ENCODE results near the gene FAHD2B.
"Not testable (repeated sequence)": the region's sequence is repeated elsewhere in the genome, so short reads cannot be mapped to it uniquely, and the experiment has no call there.

The FAHD2B gene

GRCh38 chr2:97070915-97071314 is 23.8 kb downstream of the FAHD2B start:
- not testable (repeated sequence) for H3K4me3 ChIP-seq (ENCODE audit: low read depth, low read length); DNase-seq (ENCODE audit: low read depth)

GRCh38 chr2:97068722-97069121 is 26.0 kb downstream of the FAHD2B start:
- H3K4me3 ChIP-seq (ENCODE audit: low read depth, low read length); DNase-seq (ENCODE audit: low read depth): not testable (repeated sequence)

- no peak for DNase-seq (ENCODE audit: low read depth)
- no peak overlapping the region for H3K4me3 ChIP-seq (ENCODE audit: low read depth, low read length)
Measured at GRCh38 chr2:97068074-97068473, 26.6 kb downstream of the FAHD2B start.

DNA sequence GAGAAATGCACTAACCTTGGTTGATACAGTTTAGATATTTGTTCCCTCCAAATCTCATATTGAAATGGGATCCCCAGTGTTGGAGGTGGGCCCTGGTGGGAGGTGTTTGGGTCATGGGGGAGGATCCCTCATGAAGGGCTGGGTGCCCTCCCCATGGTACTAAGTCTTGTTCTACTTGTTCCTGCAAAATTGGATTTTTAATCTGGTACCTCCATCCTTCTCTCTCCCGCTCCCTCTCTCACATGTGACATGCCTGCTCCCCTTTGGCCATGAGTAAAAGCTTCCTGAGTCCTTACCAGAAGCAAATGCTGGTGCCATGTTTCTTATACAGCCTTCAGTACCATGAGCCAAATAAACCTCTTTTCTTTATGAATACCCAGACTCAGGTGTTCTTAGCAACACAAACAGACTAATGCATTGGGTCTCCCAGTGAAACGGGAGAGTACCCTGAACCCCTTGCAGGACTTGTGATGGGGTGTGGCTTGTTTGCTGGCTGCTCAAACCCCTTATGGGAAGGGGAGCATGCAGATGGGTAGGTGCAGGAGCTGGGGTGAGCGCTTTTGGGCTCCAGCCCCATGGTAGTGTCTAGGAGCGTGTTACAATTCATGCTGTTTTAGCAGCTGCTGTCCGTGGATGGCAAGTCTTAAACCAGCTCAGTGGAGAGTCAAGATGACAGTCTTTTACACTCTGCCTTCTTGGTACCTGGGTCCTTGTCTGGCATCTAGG is 27.2 kb downstream of the FAHD2B start:
- DNase-seq (ENCODE audit: low read depth): no peak
- H3K4me3 ChIP-seq (ENCODE audit: low read depth, low read length): no peak overlapping the region

- not testable (repeated sequence) for DNase-seq (ENCODE audit: low read depth)
Measured at GRCh38 chr2:97066030-97066429, 28.7 kb downstream of the FAHD2B start.

GRCh38 chr2:97062020-97062419 is 32.7 kb downstream of the FAHD2B start:
- not testable (repeated sequence) for H3K4me3 ChIP-seq (ENCODE audit: low read depth, low read length); DNase-seq (ENCODE audit: low read depth)

More at GRCh38 chr2:97066030-97066429, 28.7 kb downstream of the FAHD2B start:
- H3K4me3 ChIP-seq (ENCODE audit: low read depth, low read length): not testable (repeated sequence)

GRCh38 chr2:97059782-97060181 is 34.9 kb downstream of the FAHD2B start:
- H3K4me3 ChIP-seq (ENCODE audit: low read depth, low read length); DNase-seq (ENCODE audit: low read depth): not testable (repeated sequence)

DNA sequence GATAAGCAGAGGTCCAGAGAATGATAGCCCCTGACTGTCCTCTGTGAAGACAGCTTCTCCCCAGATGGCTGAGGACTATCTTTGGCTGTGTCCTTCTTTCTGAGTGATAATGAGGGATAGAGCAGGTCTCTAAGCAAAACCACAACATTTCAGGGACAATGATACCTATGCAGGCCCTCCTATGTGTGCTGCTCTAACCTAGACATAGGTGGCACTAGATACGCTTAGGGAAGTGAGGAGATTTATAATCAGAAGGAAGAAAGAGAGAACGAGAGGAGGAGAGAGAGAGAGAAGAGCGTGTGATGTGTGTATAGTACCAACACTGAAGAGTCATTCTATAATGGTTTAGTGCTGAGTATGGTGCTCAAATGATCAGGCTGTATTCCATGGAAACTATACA is 38.5 kb downstream of the FAHD2B start:
- DNase-seq (ENCODE audit: low read depth); H3K4me3 ChIP-seq (ENCODE audit: low read depth, low read length): not testable (repeated sequence)

GRCh38 chr2:97050032-97050431 is 44.6 kb downstream of the FAHD2B start:
- H3K4me3 ChIP-seq (ENCODE audit: low read depth, low read length); DNase-seq (ENCODE audit: low read depth): not testable (repeated sequence)

DNA sequence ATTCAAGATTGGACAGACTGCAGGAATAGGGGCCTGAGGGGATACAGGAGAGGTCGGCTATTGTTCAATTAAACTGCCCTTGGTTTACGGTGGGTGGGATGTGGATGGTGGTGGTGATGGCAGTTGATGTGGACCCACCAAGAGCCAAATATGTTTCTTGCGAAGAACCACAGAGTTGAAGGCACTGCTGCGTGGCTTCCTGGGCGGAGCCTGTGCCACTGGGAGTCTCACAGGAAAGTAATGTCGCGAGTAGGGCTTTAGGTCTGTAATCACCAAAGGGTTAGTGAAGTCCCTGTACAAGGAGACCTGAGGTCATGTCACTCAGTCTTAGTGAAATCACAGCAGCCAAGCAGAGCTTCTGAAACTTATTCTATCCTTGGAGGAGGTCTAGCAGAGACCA is 46.2 kb downstream of the FAHD2B start:
- not testable (repeated sequence) for DNase-seq (ENCODE audit: low read depth); H3K4me3 ChIP-seq (ENCODE audit: low read depth, low read length)

DNA sequence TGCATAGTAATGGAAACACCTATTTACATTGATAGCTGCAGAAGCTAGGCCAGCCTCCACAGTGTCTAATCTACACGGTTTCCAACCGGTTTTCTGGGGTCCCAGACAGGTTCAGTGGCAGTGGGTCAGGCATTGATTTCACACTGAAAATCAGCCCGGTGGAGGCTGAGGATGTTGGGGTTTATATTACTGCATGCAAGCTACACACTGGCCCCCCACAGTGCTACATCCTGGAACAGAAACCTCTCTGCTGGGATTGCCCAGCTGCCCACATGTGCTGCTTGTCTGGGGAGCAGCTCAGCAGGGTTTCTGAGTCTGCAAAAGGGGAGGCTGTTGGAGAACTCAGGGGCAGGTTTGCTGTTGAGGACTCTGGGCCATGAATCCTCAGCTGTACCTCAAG is 48.0 kb downstream of the FAHD2B start:
- not testable (repeated sequence) for DNase-seq (ENCODE audit: low read depth); H3K4me3 ChIP-seq (ENCODE audit: low read depth, low read length)

DNA sequence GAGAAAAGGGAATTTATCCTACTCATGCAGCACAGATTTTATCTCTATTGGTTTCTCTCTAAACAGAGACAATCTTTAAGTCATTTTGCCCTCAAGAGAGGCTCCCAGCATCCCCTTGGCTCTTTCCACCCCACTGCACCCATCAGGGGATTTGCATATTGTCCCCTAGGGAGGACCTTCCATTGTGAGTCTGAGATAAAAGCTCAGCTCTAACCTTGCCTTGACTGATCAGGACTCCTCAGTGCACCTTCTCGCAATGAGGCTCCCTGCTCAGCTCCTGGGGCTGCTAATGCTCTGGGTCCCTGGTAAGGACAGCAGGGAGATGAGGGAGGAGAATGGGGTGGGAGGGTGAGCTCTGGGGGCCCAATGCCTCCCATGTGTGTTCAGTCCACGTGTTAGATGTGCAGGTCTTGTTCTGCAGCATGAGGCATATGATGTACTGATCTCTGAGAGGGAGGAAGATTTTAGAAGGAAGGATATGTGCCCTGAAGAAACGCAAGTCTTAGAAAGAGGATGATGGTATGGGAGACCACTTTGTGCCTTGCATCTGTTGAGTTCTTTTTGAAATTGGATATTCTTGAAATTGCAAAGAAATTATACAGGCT is 48.7 kb downstream of the FAHD2B start:
- H3K4me3 ChIP-seq (ENCODE audit: low read depth, low read length); DNase-seq (ENCODE audit: low read depth): not testable (repeated sequence)
